GM20431 (cell line): Measurements from ENCODE around the gene WNT1.

Experiments used
- in situ Hi-C: fragments of 300-500 bp; cut with MseI, MboI; formaldehyde crosslinking; loops from one replicate; pipeline ENCODE4 v1.15.0; 2020; ENCODE audit warnings: low sequenced_read_pairs; ENCODE audit not compliant: unreplicated experiment

The WNT1 gene

DNA sequence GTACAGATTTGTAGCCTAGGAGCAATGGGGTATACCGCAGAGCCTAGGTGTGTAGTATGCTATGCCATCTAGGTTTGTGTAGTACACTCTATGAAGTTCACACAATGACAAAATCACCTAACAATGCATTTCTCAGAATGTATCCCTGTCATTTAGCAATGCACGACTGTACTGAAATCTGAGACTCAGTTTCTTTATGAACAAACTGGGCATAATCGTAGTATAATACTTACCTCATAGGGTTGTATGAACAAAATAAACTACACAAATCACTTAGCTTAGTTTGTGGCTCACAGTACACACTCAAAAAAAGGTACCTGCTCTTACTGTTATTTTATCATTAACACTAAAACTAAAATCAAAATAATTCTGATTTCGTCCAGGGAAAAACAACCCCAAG, 47.3 kb downstream of the WNT1 start:
- in situ Hi-C loops, result no loop called here

DNA sequence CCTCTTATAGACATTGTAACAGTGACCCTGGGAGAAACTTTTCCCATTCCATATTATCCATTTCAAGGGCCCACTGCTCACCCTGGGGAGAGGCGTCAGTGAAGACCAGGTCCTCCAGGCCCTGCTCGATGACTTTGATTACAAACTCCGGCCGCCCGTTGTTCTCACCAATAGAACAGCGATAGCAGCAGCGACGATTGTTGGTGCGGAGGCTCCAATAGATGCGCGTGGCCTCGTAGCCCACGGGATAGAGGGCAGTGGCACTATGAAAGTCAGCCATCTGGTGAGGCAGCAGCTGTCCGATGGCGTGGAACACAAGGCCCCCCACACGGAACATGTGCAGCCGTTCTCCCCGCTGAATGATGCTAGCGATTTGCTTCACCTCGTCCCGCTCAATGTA, 48.0 kb downstream of the WNT1 start:
- in situ Hi-C loops, result no loop called here

DNA sequence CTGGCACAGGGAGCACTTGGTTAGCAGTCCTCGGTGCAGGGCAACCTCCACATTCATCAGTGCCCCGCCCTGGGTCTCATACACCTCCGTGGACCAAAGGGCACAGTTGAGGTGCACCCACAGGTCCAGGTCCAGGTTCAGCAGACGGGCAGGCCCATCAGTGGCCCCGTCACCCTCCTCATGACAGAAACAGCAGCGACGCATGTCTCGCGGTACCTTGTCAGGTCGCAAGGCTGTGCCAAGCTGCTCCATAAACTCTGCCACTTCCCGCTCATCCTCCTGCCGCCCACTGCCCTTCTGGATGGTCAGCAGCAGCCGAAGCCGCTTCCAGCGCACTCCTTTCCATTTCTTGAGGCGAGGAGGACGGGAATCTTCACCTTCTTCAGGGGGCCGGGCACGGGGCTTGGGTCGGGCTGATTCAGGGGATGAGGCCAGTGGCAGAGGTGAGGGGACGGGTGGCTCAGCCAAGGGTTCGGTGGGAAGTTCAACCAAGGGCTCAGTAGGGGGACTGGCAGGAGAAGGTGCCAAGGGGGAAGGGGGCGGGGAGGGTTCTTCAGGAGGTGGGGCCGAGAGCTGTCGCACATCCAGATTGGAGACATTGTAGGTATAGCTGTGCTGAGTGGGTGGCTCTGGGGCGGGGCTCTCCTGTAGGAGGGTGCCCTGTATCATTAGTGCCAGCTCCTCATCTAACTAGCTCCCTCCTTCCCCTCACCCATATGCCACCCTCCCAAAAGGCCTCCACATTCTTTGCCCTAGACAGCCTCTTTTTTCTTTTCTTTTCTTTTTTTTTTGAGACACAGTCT, 48.8 kb downstream of the WNT1 start:
- in situ Hi-C loops, result no loop called here

DNA sequence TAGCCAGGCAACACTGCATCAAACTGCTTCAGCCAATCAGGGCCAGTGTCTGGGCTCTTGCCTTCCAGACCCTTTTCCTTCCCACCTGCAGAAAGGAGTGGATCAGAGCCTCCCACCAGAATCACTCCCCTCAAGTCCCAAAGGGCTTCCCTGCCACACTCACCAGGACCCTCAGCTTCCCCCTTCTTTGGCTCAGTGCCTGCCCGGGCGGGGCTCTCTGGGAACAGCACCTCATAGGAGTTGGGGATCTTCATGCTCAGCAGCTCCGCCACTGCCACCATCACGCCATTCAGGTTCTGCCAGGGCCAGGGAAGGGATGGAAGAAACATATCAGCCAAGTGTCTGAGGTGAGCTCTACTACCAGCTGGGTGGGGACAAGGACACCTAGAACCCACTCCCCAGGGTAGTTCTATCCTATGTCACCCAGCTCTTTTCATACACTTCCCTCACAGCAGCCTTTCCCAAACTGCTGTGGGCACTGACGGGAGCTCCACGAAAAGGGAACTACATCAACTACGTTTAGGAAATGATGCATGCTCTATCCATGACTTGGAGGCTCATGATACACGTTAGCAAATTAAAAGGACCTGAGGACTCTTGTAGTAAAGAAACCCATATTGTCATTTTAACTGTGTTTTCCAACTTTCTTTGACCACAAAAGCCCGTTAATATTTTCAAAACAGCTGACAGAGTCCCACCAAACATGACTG, 49.9 kb downstream of the WNT1 start:
- in situ Hi-C loops, result no loop called here

DNA sequence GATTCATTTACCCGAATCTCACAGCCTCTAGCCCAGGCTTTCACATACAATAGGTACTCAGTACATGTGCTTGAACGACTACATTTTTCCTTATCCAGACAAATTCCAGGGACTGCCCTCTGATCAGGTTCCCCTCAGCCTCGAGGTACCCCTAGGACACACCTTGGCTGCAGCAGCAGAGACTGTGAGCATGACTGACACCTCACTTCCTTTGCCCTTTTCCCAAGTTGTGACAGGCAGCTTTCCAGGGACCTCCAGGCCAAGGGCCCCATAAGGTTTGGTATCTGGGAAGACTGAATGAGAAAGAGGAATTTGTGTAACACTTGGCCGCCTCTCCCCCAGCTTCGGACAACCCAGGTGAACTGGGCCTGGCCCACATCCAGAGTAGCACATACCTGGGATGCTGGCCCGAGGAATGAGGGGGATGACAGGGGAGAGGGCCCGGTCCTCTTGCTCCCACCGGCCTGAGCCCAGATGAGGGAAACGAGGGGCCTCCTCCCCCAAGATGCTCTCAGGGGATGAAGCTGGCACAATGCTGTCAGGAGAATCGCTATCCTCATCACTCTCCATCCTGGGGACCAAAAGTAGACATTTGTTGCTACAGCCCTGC, 50.6 kb downstream of the WNT1 start:
- in situ Hi-C loops, result no loop called here

DNA sequence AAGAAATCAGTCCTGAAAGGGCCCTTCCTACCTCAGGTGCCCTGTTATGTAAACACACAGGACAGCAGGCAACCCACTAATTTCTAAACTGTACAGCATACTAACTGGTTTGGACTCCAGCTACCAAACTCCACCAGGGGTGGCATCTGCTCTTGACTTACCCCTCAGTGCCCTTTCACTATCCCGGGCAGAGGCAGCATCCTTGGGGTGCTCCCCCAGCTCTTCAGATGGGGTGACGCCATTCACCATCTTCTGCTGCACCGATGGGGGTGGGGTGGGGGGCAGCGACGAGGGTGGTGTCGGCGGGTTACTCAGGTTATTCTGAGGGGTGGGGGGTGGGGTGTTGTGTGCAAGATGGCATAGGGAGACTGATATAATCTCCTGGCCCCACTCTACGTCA, 52.0 kb downstream of the WNT1 start:
- in situ Hi-C loops, result no loop called here

DNA sequence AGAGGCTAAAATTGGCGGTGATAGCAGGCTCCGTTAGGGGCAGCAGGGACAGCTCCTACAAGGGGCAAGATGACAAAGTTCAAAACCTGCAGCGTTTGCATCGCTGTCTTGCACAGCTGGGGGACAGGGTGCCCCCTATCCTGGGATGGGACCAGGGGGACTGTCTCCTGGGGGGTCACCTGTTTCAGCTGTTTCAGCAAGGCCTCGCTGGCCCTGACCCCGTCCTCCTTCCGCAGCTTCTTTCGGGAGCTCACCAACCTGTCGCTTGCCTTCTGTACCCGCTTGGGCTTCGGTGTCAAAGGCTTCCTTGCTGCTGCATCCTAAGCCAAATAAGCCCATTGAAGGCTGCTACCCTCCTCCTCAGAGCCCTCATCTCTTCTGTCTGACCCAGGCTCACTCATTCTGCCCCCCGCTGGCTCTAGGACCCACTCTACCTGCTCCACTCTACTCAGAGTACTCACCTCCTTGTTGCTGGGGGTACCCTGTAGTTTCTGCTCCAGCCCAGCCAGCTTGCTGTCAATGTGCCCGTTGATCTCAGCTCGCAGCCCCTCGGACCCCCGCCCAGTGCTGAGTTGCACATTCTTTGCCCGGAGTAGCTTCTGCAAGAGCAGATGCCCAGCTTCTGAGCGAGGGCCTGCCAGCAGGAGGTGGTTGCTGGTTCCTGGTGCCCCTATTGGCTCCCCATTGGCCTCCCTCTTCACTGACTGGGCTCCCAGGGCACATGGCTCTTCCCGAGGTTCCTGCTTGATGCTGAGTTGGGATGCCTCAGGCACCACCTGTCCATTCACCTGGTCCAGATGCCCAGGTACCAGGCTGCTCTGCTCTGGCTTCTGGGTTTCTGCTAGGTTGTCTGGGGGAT, 52.8 kb downstream of the WNT1 start:
- in situ Hi-C loops, result no loop called here

DNA sequence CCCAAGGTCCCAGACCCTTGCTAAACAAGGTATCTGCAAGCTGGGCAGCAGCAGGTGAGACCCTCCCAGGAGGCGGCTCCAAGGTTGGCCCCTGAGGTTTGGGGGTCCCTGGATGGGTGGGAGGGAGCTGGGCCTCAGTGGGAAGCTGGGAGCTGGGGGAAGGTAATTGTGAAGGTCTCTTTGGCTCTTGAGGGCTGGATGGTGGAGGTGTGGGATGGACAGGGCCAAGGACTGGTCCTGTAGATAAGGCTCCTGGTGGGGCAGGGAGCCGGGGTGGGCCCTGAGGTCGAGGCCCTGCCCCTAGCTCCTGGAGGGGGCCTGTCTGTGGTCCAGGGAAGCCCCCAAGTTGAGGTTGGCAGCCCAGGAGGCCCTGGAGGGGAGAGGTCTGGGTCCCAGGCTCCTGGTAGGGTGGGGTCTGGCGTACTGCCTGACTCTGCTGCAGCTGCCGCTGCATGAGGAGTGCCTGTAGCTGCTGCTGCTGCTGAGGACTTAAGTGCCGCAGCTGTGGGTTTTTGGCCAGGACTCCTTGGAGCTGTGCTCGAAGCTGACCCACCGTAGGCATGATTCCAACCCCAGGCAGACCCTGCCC, 53.5 kb downstream of the WNT1 start:
- in situ Hi-C loops, result no loop called here
